ENCODE data around the gene NEK6.

The NEK6 gene

DNA sequence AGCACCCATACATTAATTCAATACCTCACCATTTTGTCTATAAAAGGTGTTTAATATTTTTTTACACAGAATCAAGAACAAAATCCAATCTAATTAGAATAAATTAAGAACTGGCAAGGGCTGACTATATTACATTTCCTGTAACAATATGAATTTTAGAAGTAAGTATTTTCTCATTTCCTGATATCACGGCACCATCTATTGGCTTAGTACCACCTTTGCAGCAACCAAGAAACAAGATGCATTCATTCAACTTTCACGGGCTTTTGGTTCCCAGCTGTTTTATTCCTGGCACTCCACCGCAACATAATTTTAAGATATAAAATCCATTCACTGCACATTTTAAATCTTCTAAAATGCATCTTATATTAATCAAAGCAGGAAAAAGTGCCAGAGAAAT is 136.8 kb downstream of the NEK6 start:
- DNase-seq, result no peak
- in situ Hi-C loops (cut with HindIII; ENCODE audit: low pct_ligation_motif_present, low pct_unique_long_range_greater_than_20kb, low sequenced_read_pairs), result loop anchor here (25.0 kb wide), 1 partner anchor 282 kb away; no protein-coding TSS in a partner anchor

DNA sequence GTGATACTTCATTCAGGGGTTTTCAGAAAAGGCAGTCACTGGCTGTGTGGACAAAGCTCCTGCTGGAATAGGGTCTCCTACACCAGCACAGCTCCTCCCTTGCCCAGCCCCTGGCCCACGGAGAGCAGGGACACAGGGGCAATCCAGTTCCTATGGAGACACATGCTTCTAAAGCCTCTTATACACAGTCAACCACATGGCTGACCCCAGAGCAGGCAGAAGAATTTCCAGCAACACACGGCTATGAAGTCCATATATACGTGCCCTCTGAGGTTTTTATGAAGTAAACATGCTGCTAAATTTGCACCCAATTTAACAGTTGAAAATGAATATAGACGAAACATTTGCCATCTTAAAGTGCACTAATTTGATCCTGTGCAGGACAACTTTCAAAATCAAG is 138.1 kb downstream of the NEK6 start:
- in situ Hi-C loops (cut with HindIII; ENCODE audit: low pct_ligation_motif_present, low pct_unique_long_range_greater_than_20kb, low sequenced_read_pairs), result loop anchor here (25.0 kb wide), 1 partner anchor 284 kb away; no protein-coding TSS in a partner anchor

DNA sequence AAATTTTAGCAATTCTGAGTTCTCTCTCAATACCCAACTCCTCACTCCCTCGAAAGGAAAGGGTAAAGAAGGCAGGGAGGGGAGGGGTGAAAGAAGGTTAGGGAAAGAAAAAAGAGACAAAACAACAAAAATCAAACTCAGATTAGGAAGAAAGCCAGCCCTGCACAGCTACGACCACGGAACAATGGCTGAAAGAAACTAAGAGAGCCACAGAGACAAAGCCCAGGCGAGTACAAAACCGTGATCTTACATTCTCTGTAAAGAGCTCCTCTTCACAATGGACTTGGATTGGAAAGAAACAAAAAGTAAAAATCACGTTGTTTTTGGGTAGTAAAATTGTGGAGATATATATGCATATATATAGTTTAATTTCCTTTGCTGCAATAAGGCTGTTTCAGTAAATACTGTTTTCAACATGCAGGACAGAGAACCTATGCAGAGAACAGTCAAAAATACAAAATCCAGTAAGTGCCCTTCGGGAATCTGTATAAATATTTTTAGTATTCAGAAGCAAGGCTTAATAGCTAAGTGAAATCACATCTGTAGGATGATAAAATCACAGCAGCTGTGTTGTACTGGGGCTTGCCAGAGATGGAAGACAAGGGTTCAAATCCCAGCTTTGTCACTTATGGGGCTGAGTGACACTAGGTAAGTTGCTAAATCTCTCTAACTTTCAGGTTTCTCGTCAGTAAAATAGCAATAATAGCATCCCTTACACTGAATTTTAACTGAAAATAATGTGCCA is 140.6 kb downstream of the NEK6 start:
- in situ Hi-C loops (cut with HindIII; ENCODE audit: low pct_ligation_motif_present, low pct_unique_long_range_greater_than_20kb, low sequenced_read_pairs), result loop anchor here (25.0 kb wide), 1 partner anchor 286 kb away; no protein-coding TSS in a partner anchor
- no peak for DNase-seq

More for the DNA sequence above, 138.1 kb downstream of the NEK6 start:
- DNase-seq, result no peak

DNA sequence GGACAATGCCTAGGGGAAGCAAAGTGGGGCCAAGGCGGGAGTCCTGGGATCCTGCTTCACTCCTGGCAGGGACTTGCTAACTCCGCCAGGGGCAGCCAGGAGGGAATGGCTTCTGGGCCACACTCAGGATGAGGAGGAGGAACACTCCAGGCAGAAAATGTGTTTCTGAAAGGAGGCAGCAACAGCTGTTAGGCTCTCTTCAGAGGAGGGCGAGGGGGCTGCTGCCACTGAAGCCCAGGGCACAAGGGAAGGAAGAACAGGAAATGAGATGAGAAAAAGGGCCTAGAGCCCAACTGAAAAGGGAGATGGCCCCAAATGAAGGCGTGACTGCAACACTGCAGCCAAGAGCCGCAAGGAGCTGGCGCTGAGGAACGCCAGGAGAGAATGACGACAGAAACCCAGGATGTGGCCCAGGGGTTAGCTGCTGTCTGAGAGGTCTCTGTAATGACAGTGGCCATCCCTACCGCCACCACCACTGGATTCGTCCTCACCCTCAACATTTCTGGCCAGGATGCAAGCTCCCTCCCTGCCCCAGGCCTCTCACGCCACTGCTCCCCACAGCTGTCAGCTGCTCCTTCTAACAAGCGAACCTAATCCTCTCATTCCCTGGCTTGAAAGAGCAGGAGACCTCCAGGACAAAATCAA is 141.7 kb downstream of the NEK6 start:
- in situ Hi-C loops (cut with HindIII; ENCODE audit: low pct_ligation_motif_present, low pct_unique_long_range_greater_than_20kb, low sequenced_read_pairs), result loop anchor here (25.0 kb wide), 1 partner anchor 287 kb away; no protein-coding TSS in a partner anchor
- DNase-seq, result no peak

DNA sequence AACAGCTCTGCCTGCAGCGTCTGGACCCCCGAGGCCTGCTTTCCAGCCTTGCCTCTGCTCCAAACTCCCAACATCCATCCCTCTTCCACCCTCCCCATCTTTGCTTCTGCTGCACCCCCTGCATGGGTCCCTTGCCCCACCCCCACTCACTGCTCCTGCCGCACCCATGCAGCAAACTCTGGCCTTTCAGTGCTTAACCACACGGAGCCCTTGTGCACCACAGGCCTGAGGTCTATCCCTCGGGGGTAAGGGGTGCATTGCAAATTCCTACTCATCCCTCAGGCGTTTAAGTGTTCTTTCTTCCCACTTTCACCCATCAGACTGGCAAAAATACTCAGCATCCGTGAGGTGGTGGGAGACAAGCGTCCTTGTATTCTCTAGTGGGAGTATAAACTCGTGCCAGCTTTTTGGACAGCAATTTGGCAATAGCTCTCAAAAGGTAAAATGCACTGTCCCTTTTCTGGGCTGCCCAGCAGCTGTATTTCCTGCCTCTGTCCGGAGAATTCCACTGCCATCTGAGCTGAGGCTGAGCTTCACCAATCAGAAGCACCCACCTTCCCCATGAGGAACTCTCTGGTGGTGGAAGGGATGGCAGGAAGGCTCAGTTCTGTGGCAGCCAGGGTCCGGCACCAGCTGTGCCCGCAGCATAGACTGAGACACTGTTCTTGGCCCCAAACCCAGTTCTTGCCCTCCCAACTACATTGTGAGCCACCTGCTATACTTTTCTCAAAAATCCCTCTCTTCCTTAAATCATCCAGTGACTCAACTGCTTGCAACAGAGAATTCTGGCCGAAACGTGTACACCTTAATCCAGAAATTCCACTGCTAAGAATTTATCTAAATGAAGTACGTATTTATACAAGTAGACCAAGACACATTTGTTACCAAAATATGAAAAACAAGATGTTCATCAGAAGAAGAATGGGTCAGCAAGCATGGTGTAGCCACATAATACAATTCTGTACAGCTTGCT is 142.5 kb downstream of the NEK6 start:
- in situ Hi-C loops (cut with HindIII; ENCODE audit: low pct_ligation_motif_present, low pct_unique_long_range_greater_than_20kb, low sequenced_read_pairs), result loop anchor here (25.0 kb wide), 1 partner anchor 288 kb away; no protein-coding TSS in a partner anchor
- DNase-seq, result no peak

All from ACHN (cell line).